Activated T-cell treated with anti-CD3 and anti-CD28 coated beads, Interleukin-2, amount 50 U/mL, for 1 hour (primary cell): ENCODE measurements around the gene PDE10A.
"Not testable (repeated sequence)": the region's sequence is repeated elsewhere in the genome, so short reads cannot be mapped to it uniquely, and the experiment has no call there.

Experiments
- DNase-seq: peaks from one replicate; pipeline ENCODE4 v3.0.0-alpha.2; 2020

Gene PDE10A

DNA sequence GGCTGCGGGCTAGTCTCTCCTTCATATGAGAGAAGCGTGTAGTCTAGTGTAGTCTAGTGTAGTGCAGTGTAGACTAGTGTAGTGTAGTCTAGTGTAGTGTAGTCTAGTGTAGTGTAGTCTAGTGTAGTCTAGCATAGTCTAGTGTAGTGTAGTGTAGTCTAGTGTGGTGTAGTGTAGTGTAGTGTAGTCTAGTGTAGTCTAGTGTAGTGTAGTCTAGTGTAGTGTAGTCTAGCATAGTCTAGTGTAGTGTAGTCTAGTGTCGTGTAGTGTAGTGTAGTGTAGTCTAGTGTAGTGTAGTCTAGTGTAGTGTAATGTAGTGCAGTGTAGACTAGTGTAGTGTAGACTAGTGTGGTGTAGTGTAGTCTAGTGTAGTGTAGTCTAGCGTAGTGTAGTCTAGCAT lies 44.1 kb downstream of the PDE10A start:
- not testable (repeated sequence) for DNase-seq

DNA sequence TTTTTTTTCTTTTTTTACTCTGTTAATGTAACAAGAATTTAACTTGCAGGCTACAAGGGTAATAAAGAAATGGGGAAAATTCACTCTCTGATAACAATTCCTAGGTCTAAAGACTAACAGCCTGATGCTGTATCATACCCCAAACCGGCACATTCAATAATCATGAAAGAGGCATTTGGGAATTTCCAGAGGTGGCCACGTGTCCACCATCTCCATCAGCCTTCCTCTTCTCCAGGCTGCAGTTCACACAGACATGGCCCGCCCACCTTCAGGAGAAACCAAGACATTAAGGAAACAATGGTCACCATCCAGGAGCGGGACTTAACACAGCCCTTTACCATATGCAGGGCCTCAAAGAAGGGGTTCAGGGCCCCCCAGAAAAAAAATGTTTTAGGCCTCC lies 44.8 kb downstream of the PDE10A start:
- DNase-seq, result no peak

DNA sequence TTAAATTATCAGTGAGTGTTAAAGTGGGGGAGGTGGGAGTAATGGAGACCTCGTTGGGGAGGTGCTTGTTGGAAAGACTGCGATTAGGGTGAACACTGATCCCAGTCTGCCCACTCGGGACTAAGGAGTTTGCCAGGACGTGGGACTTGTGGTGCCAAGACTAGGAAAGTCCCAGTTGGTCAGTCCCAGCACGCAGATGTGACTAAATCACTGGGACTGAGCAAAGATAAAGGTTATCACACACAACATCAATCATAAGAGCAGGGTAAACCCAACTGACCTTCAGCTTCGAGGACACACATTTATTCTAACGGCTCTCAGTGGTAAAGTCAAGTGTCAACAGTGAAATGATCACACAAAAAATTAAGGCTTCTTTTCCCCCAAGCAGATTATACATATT lies 45.5 kb downstream of the PDE10A start:
- DNase-seq, result no peak

DNA sequence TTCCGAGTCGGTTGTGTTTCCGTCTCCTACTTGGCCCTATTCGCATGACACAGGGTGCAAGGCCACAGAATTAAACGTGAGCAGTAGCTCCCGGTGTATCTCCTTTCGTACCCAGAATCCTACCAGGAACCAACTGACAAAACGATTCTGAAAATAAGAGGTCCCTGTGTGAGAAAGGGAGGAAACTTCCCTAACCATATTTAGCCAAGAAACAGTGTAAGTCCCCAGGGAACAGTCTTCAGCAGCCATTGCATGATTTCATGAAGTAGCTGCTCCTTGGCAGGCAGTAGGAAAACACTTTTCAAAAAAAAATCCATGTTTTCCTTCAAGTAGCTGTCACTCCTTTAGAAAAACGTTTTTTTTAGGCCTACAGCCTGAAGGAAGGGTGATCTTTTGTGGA lies 46.9 kb downstream of the PDE10A start:
- no peak for DNase-seq

DNA sequence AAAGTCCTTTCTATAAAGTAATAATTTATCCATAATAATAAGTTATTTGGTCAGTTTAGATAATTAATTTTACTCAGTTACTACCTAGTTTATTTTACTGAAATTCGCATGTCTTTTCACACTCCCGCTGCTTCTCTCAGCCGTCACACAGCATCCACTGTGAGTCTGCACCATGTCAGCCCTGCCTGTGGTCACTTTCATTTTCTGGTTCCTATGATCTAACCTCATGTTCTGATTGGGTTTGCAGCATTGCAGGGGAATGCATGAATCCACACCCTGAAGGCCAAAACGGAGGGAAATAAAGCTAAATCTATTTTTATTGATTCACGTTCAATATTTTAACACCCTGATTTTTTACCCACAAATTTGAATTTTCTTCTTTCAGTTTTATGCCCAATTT lies 47.4 kb downstream of the PDE10A start:
- DNase-seq, result no peak

DNA sequence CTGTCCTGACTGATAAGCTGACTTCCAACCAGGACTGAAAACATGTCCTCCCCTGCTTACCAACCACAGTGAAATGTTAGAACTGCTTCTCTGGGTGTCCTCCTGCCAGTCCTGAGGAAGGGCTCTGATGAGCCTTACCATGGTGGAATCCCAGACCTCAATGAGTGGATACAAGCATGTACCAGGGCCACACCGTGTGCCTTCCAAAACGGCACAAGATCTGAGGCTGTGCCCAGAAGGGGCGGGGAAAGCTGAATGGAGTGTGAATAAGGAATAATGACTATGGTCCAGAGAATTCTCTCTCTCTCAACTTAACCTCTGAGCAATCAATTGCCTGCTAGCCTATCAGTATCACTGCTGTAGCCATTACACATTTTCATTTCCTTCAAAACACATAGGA lies 51.7 kb downstream of the PDE10A start:
- no peak for DNase-seq

DNA sequence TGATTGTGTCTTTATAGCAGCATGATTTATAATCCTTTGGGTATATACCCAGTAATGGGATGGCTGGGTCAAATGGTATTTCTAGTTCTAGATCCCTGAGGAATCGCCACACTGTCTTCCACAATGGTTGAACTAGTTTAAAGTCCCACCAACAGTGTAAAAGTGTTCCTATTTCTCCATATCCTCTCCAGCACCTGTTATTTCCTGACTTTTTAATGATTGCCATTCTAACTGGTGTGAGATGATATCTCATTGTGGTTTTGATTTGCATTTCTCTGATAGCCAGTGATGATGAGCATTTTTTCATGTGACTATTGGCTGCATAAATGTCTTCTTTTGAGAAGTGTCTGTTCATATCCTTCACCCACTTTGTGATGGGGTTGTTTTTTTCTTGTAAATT lies 54.5 kb downstream of the PDE10A start:
- DNase-seq, result not testable (repeated sequence)

DNA sequence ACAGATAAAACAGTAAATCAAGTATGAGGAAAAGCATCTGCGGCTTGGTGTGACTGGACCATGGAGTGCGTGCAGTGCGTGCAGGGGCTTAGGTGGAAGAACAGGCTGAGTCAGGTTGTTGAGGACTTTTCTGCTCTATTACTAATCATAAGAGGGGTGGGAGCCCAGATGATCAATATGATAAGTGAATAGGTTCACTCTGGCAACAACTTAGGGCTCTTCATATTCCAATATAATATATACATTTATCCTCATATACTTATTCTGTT lies 56.4 kb downstream of the PDE10A start:
- no peak for DNase-seq

DNA sequence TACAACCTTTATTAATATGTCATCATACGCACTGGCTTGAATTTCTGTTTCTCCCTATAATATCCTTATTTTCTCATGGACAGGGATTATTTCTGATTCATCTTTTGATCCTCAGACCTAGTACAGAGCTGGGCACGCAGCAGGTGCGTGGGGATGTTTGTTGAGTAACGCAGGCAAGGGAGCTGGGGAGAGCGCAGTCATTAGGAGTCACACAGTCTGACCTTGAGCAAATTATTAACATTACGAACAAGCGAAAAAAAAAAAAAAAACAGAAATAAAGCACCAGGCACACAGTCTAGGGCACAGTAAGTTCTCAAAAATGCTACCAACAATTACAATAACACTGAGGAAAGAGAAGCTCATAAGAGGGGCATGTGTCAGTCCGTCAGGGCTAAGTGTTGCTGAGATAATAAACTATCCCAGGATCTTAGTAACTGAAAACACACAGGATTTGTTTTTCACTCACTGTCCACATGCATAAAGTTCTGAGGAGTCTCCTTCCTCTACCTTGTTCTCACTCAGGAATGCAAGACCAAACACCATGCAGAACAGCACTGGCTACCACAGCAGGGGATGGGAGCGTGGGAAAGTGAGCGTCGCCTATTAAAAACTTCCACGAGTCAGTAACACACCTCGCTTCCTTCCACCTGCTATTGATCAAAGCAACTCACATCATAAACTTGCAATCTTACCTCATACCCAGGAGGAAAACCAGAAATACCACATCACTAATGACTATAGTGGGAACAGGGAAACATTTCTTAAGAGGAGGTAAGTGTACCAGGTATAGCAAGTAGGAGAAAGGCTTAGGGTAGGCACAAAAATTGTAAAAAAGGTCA lies 56.9 kb downstream of the PDE10A start:
- no peak for DNase-seq

DNA sequence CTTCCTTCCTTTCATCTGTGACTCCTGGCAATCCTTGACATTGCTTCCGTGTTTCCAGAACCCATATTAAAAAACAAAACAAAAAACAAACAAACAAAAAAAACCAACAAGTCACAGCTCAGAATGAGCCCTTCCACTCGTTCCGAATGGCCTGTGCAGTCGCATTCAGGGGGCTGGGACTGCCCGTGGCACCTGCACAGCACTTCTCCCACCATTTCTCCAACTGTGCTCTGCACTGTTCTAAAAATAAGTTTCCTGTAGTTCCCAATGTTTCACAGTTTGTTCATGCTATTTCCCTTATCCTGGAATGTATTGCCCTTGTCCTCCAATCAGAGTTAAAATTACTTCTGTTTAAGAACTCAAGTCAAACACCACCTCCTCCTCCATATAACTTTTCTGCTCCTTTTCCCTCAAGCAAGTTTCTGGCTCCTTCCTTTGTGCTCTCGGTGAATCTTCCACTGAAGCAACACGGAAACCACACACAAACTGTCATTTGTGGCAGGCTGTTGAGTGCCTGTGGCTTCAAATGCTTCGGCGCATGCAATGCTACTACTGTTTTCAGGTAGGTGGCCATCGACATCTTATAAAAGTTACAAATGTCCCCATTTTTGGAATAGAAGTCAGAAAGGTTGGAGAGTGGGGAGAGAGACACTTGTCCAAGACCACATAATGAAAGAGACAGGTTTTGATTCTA lies 57.7 kb downstream of the PDE10A start:
- no peak for DNase-seq

DNA sequence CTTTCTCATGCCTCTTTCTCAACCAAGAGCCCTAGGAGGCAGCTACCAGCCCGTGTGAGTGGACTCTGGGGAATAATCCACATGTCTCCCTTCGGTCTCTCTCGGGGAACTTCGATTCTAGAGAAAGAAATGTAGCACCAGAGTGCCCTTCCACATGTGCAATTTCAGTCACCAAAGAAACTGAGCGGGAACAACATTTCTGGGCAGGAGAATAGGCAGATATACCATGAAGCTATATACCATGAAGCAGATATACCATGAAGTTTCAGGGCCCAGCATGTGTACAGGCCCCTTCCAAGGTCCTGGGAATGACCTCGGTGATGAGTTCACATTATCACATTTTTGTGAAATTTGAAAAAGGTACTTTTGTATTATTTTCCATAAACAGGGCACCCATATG lies 60.8 kb downstream of the PDE10A start:
- DNase-seq, result no peak

DNA sequence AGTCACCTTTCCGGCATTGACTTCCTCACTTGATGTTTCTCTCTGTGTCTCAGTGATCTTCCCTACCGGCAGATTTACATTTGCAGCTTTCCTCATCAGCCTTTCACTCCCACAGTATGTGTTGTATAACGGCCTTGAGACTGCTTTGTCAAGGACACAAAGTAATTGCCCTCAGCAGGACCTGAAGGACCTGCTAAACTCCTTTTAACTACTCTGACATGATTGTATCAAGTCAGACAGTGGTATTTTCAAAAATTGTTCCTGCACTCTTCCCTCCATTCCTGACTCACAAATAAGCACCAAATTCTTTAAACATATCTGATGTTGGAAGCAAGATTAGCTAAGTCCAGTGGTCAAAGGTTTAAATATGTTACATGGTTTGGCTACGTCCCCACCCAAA lies 62.4 kb downstream of the PDE10A start:
- no peak for DNase-seq

DNA sequence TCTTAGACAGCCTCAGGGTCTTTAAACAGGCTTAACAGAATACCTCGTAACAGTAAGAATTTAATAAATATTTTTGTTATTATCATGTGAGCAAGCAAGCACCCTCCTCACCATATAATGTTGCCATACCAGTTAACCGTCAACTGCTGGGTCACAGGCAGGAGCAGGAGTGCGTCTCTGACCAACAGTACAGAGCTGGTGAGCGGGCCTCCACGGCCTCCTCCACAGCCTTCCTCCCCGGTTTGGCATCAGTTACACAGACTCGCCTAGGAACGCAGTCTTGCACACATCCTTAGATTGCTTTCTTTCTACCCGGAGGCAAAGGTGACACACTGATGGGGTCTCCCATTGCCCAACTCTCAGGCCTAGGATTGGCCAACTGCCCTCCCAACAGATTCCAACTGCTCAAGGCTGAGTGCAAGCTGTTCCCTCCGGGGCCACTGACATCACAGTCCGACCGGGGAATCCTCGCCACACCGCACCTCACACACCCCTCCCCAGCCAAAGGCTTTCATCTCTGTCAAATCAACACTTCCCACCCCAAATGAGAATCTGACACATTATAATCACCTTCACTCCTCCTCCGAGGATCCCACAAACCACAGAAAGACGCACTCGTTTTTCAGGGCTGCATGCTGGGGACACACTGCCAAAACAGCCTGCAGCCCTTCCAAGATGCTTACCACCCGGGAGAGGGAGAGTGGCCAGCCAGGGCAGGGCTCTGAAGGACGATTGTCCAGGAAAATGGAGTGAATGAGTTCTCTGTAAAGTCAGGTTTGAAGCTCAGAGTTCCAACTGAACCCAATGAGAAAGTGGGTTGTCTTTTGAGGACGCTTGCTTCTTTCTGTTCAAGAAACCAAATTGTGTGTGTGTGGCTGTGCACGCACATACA lies 63.2 kb downstream of the PDE10A start:
- DNase-seq, result no peak

DNA sequence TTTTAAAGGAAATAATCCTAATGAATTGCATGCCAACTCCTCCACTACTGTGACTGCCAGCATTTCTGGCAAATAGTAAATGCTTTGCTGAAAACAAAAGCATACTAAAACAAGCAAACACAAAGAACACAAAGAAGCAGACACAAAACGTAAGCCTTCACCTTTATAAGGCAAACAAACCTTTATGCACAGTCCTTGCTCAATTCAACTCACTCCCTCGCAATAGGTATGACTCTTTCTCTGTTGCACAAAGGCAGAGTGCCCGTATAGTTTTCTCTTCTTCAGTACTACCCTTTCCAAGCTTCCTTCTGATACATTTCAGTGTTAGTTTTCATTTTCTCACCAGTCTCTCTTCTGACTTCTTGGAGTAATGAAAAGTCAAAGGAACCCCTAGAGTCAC lies 63.9 kb downstream of the PDE10A start:
- no peak for DNase-seq

DNA sequence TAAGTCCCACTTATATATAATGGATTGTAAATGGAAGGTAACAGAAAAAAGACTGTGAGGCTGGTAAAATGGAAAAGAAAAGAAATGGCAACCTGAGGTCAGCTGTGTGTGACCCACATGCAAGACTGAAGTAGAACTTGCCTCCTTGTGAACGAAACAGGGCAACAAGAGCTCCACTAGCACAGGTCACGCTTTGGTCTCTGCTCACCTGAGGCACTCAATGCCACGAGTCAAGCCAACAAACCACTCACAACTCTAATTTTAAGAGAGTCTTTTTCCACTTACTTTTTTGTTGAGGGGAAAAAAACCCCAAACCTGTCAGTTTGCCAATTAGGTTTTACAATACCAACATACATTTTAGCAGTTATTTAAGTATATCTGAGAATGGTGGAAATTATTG lies 65.2 kb downstream of the PDE10A start:
- no peak for DNase-seq

DNA sequence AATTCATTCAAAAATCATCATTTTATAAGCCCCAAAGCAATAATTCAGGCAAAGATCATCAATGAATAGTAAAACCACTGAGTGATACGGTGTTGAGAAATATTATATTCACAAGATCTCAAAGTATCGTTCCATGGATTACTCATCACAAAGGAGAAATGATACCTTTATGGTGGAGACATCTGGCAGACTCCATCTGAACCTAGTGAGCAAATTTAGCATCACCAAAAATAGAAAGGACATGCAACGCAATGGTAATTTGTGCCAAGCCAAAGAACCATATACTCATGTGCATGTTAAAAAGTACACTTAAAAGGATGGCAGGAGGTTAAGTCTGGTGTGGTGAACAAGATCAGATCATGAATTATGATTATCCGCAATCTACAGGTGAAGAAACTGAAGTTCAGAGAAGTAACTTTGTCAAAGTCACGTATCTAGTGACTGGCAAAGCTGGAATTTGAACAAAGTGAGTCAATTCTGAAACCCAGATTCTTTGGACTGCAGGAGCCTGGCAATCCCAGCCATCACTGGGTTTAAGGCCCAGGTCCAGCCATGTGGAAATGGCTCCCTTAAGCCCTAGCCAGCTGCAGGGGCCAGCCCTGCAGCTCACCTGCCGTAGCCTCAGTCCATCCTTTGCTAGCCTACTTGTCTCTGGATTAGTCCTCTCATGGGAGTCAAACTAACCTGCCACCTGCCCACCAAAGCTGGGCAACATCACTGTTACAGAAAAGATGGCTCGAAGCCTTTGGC lies 68.3 kb downstream of the PDE10A start:
- no peak for DNase-seq

DNA sequence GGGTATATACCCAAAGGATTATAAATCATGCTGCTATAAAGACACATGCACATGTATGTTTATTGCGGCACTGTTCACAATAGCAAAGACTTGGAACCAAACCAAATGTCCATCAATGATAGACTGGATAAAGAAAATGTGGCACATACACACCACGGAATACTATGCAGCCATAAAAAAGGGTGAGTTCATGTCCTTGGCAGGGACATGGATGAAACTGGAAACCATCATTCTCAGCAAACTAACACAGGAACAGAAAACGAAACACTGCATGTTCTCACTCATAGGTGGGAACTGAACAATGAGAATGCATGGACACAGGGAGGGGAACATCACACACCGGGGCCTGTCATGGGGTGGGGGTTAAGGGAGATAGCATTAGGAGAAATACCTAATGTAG lies 70.1 kb downstream of the PDE10A start:
- DNase-seq, result not testable (repeated sequence)

DNA sequence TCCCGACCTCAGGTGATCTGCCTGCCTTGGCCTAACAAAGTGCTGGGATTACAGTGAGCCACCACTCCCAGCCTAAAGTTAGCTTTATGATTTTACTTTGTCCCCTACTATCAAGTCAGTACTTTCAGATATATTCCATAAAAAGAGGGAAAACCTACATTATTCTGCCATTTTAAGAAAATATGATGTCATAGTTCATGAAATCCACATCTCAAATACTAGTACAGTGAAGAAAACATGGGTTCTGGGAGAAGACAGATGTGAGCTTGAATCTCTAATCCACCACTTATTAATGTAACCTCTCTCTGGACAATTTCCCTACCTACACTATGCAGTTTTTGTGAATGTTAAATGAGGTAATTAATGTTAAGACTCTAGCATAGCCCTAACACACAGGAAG lies 74.5 kb downstream of the PDE10A start:
- no peak for DNase-seq

DNA sequence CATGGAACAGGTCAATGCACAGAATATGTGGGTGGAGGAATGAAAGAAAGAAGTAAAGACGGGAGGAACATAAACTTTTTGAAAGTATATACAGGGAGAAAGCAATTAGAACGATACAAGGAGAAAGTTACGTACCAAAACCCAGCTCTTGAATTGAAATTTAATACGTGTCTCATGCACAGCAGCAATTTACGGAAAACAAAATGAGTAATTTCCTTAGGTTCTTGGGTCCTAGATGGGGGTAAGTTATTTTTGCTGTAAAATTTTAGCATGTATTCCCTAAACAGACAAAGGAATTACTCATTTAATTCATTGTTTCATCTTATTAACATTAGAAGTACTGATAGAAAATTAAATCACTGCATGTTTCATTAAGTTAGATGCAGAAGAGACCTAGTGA lies 75.8 kb downstream of the PDE10A start:
- no peak for DNase-seq

DNA sequence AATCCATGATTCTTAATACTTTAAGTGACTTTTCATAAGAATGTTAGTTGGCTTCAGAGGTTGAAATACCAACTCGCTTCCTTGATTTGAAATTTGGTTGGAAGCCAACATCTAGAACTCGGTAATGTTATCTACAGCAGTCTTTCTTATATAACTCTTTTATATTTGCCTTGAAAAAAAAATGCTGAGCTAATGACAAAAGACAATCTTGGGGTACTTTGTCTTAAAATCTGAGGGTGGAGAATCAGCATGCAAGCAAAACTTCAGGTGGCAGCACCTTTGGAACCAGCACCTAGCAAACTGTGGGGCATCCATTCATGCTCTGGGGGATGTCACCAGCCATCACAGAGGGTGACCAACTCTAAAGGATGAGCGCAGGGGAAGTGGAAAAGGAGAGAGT lies 76.3 kb downstream of the PDE10A start:
- DNase-seq, result no peak

DNA sequence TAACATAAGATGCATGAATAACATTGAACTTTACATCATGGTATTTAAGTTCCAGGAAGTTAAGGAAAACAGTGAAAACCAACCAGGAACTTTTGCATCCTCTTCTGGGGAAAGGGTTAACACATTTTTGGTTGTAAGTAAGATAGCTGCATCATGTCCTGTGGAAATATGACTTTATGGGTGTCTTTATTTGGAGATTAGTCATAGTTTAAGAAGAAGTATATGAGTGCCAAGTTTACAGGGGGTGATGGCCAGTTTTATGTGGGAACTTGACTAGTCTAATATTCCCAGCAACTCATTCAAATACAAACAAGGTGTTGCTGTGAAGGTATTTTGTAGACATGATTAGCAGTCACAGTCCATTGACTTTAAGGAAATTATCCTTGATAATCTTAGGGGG lies 78.0 kb downstream of the PDE10A start:
- no peak for DNase-seq

DNA sequence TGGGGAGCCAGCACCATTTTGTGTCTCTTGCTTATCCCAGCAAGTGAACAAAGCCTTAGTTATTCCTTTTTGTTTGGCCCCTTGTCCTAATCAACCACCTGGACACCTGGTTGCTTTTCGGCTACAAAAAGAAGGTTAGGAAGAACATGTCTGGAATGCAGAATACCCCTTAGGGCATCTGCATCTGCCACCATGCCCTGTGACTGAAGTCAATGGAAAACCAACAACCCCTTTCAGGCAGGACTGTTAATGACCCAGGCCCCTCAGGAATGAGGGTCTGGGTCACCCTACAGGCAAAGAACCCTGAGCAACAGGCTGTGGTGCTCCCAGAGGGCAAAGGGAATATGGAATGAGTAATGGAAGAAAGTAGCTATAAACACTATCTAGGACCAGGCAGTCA lies 78.5 kb downstream of the PDE10A start:
- no peak for DNase-seq

DNA sequence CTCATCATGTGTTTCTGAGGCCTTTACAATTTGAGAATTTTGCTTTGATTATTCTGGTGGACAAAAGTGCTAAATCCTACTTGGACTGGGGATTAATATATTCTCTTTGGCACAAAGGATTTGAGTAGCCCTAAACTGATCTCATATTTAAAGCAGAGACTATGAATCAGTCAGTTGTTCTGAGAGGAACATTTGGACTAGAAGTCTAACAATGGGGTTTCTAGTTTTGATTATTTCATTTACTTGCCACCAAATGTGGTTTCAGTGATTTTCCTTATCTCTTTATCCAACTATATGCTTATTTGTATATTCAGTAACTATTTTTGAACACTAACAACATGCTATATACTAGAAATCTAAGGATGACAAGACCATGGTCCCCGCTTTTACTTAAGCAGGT lies 81.4 kb downstream of the PDE10A start:
- no peak for DNase-seq
